NCI-H446 (cell line): ENCODE data around the gene ZNF207.
"Not testable (repeated sequence)": the region's sequence is repeated elsewhere in the genome, so short reads cannot be mapped to it uniquely, and the experiment has no call there.

Experiments used
- DNase-seq, 2 experiments: peaks; one replicate each; lab custom pipeline; 2025; lab: John Stamatoyannopoulos, UW

ZNF207 gene

GRCh38 chr17:32349854-32350665 is at the start of gene ZNF207:
Gene ZNF207 (plus strand): TSS chr17:32350157. CDS start chr17:32350286, 129 bp downstream.
- peak; percentile 96 to 97 for DNase-seq

GRCh38 chr17:32302037-32302436 is 47.9 kb upstream of the ZNF207 start:
- no peak for DNase-seq

GRCh38 chr17:32302860-32303649 is 46.9 kb upstream of the ZNF207 start:
- no peak for DNase-seq

- DNase-seq, result no peak
Measured at GRCh38 chr17:32303781-32304288, 46.1 kb upstream of the ZNF207 start.

- no peak for DNase-seq
Measured at GRCh38 chr17:32305049-32305448, 44.9 kb upstream of the ZNF207 start.

- no peak for DNase-seq
Measured at GRCh38 chr17:32307658-32308057, 42.3 kb upstream of the ZNF207 start.

GRCh38 chr17:32311028-32311536 is 38.9 kb upstream of the ZNF207 start:
- peak; percentile 16 to 28 for DNase-seq

- peak in 1 of 2 experiments; percentile 5 for DNase-seq
Measured at GRCh38 chr17:32314636-32315035, 35.3 kb upstream of the ZNF207 start.

- DNase-seq, result no peak
Measured at GRCh38 chr17:32315171-32315570, 34.8 kb upstream of the ZNF207 start.

GRCh38 chr17:32316653-32317052 is 33.3 kb upstream of the ZNF207 start:
- not testable (repeated sequence) for DNase-seq

GRCh38 chr17:32317353-32317752 is 32.6 kb upstream of the ZNF207 start:
- DNase-seq, result no peak

GRCh38 chr17:32318071-32318470 is 31.9 kb upstream of the ZNF207 start:
- no peak for DNase-seq

GRCh38 chr17:32319548-32319905 is 30.4 kb upstream of the ZNF207 start:
- peak; percentile 16 to 71 for DNase-seq

GRCh38 chr17:32320080-32320479 is 29.9 kb upstream of the ZNF207 start:
- not testable (repeated sequence) for DNase-seq

GRCh38 chr17:32320847-32321246 is 29.1 kb upstream of the ZNF207 start:
- no peak for DNase-seq

- DNase-seq, result no peak
Measured at GRCh38 chr17:32323046-32323445, 26.9 kb upstream of the ZNF207 start.

- no peak for DNase-seq
Measured at GRCh38 chr17:32323811-32324491, 26.0 kb upstream of the ZNF207 start.

- no peak for DNase-seq
Measured at GRCh38 chr17:32327911-32328310, 22.0 kb upstream of the ZNF207 start.

GRCh38 chr17:32330147-32330546 is 19.8 kb upstream of the ZNF207 start:
- DNase-seq, result no peak

- DNase-seq, result no peak
Measured at GRCh38 chr17:32331243-32332040, 18.5 kb upstream of the ZNF207 start.

GRCh38 chr17:32333187-32333586 is 16.8 kb upstream of the ZNF207 start:
- no peak for DNase-seq
